Esophagus muscularis mucosa (tissue), 3 donors: ENCODE measurements around the gene SAMMSON.

Experiments
- EP300 ChIP-seq: sonication (generic); formaldehyde crosslinking; IDR thresholded peaks from one replicate; pipeline ENCODE4 v1.6.1; 2017; ENCODE audit warnings: antibody characterized with exemption
- POLR2AphosphoS5 ChIP-seq, 2 donors: sonication (generic); formaldehyde crosslinking; IDR thresholded peaks; one replicate each; pipeline ENCODE4 v1.6.1; 2017; ENCODE audit warnings: antibody characterized with exemption in 2 of 2

DNA sequence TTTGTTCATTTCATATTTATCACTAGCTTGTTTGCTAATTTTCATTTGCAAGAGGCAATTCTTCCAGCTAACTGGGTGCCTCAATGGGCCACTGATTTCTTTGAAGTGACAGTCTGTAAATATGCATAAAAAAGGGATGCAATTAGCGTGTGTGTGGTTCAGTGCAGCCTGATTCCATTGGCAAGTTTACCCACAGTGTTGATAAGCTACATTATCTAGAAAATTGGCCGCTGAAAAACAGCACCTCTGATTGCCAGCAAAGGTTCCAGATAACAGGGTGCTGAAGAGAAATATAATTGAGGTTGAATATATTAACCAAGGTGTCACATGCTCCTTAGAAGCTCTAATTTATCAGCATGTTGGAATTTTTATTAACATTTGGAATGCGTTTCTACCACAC lies 76.9 kb downstream of the SAMMSON start:
- no peak for TF ChIP-seq EP300
- TF ChIP-seq POLR2AphosphoS5 (IDR thresholded peaks at IDR 0.05), result no peak
